ENCODE results near the gene KIAA0930.

The KIAA0930 gene

GRCh38 chr22:45227645-45228400 is 12.9 kb downstream of the KIAA0930 start:
- no peak for TF ChIP-seq ARNTL (CRISPR knock-in tag; IDR thresholded peaks at IDR 0.05; ENCODE audit: borderline replicate concordance, low read depth)
- no peak for TF ChIP-seq CSRNP3 (CRISPR knock-in tag; IDR thresholded peaks at IDR 0.05)
- no peak for TF ChIP-seq POU6F1 (CRISPR knock-in tag; IDR thresholded peaks at IDR 0.05; ENCODE audit: borderline replicate concordance, low read depth)
- TF ChIP-seq ZNF8 (CRISPR knock-in tag; IDR thresholded peaks at IDR 0.05): no peak
- TF ChIP-seq ZFP30 (CRISPR knock-in tag; IDR thresholded peaks at IDR 0.05): no peak
- TF ChIP-seq GLIS3 (CRISPR knock-in tag; IDR thresholded peaks at IDR 0.05): no peak
- TF ChIP-seq ZC3H10 (CRISPR knock-in tag; IDR thresholded peaks at IDR 0.05): no peak
- TF ChIP-seq PPARA (CRISPR knock-in tag; IDR thresholded peaks at IDR 0.05; ENCODE audit: borderline replicate concordance): no peak
- TF ChIP-seq OSR1 (CRISPR knock-in tag; IDR thresholded peaks at IDR 0.05): no peak
- TF ChIP-seq ESRRG (CRISPR knock-in tag; IDR thresholded peaks at IDR 0.05): no peak
- no peak for TF ChIP-seq ISL1 (CRISPR knock-in tag; IDR thresholded peaks at IDR 0.05)
- no peak for TF ChIP-seq ZFP3 (CRISPR knock-in tag; IDR thresholded peaks at IDR 0.05)
- no peak for ATAC-seq

GRCh38 chr22:45226503-45227186 is 14.0 kb downstream of the KIAA0930 start:
- no peak for TF ChIP-seq ESRRG (CRISPR knock-in tag; IDR thresholded peaks at IDR 0.05)
- TF ChIP-seq PPARA (CRISPR knock-in tag; IDR thresholded peaks at IDR 0.05; ENCODE audit: borderline replicate concordance): no peak
- no peak for TF ChIP-seq OSR1 (CRISPR knock-in tag; IDR thresholded peaks at IDR 0.05)
- no peak for TF ChIP-seq POU6F1 (CRISPR knock-in tag; IDR thresholded peaks at IDR 0.05; ENCODE audit: borderline replicate concordance, low read depth)
- TF ChIP-seq ZNF70 (CRISPR knock-in tag; IDR thresholded peaks at IDR 0.05): no peak
- TF ChIP-seq SNAI2 (CRISPR knock-in tag; IDR thresholded peaks at IDR 0.05): no peak
- TF ChIP-seq PATZ1 (CRISPR knock-in tag; IDR thresholded peaks at IDR 0.05; ENCODE audit: borderline replicate concordance): no peak
- no peak for TF ChIP-seq ZFP30 (CRISPR knock-in tag; IDR thresholded peaks at IDR 0.05)
- no peak for TF ChIP-seq ZNF565 (CRISPR knock-in tag; conservative IDR thresholded peaks at IDR 0.05; ENCODE audit: low read depth)
- no peak for TF ChIP-seq CSRNP3 (CRISPR knock-in tag; IDR thresholded peaks at IDR 0.05)
- no peak for TF ChIP-seq TSHZ2 (CRISPR knock-in tag; IDR thresholded peaks at IDR 0.05)
- TF ChIP-seq TCF4 (CRISPR knock-in tag; IDR thresholded peaks at IDR 0.05; ENCODE audit: borderline replicate concordance): no peak
- TF ChIP-seq BACH2 (CRISPR knock-in tag; IDR thresholded peaks at IDR 0.05; ENCODE audit: borderline replicate concordance): no peak
- TF ChIP-seq ZC3H10 (CRISPR knock-in tag; IDR thresholded peaks at IDR 0.05): no peak
- no peak for TF ChIP-seq GLIS3 (CRISPR knock-in tag; IDR thresholded peaks at IDR 0.05)
- no peak for TF ChIP-seq TOX (CRISPR knock-in tag; IDR thresholded peaks at IDR 0.05; ENCODE audit: borderline replicate concordance)
- no peak for TF ChIP-seq ISL1 (CRISPR knock-in tag; IDR thresholded peaks at IDR 0.05)
- no peak for TF ChIP-seq CSDC2 (CRISPR knock-in tag; IDR thresholded peaks at IDR 0.05)
- no peak for TF ChIP-seq ARNTL (CRISPR knock-in tag; IDR thresholded peaks at IDR 0.05; ENCODE audit: borderline replicate concordance, low read depth)
- no peak for TF ChIP-seq CREB5 (CRISPR knock-in tag; IDR thresholded peaks at IDR 0.05; ENCODE audit: low read depth)
- ATAC-seq: no peak

Data from SK-N-SH treated with all-trans-retinoic acid at 6 μM for 48 hours (cell line).